Activated CD8-positive, alpha-beta T cell treated with anti-CD3 and anti-CD28 coated beads for 36 hours (primary cell): ENCODE data around the gene ELOB. TPM values are rescaled to one million over a fixed set of nuclear protein-coding genes. Genes with fewer than 3 reads are reported as not detected.

Experiments used
- ATAC-seq: fragments of 200-7000 bp; cut with Tn5 transposase; one replicate; pipeline ENCODE4 v1.10.0; 2021; ENCODE audit warnings: mild to moderate bottlenecking, moderate library complexity
- CTCF ChIA-PET: fragments of 350-600 bp; sonication (Branson Sonifier 250); formaldehyde crosslinking; loops from one replicate; lab custom pipeline; 2021; ENCODE audit warnings: antibody characterized with exemption; lab: Charles Lee
- POLR2A ChIA-PET: fragments of 350-600 bp; sonication (Branson Sonifier 250); formaldehyde crosslinking; loops from one replicate; lab custom pipeline; 2021; ENCODE audit warnings: antibody characterized with exemption; lab: Charles Lee
- DNase-seq: peaks from one replicate; pipeline ENCODE4 v3.0.0-alpha.2; 2020
- H3K27ac Mint-ChIP-seq: one replicate; pipeline ENCODE4 v1.8.0; 2021; ENCODE audit warnings: mild to moderate bottlenecking, mixed read lengths
- H3K27me3 Mint-ChIP-seq: one replicate; pipeline ENCODE4 v1.8.0; 2021; ENCODE audit warnings: mixed read lengths
- H3K36me3 Mint-ChIP-seq: one replicate; pipeline ENCODE4 v1.8.0; 2021; ENCODE audit warnings: low read depth, mixed read lengths
- H3K4me1 Mint-ChIP-seq: one replicate; pipeline ENCODE4 v1.8.0; 2021; ENCODE audit warnings: low read depth, mixed read lengths
- H3K4me3 Mint-ChIP-seq: one replicate; pipeline ENCODE4 v1.8.0; 2021; ENCODE audit warnings: mild to moderate bottlenecking, moderate library complexity, mixed read lengths
- H3K9me3 Mint-ChIP-seq: one replicate; pipeline ENCODE4 v1.8.0; 2021; ENCODE audit warnings: mixed read lengths
- intact Hi-C: fragments of 100-400 bp; cut with micrococcal nuclease; formaldehyde crosslinking; loops from one replicate; pipeline ENCODE4 v1.10.0; 2022
- total RNA-seq, 2 experiments: library from RNA; stranded (reverse); gene quantifications; one replicate each; pipeline ENCODE4 v1.2.3, GENCODE V29; 2021
- TF ChIP-seq, protein P1 (sequence below): fragments of 200-600 bp; IDR thresholded peaks from one replicate; pipeline ENCODE4 v1.8.0; 2022; ENCODE audit warnings: antibody characterized with exemption, mild to moderate bottlenecking

Gene ELOB
- total RNA-seq, 2 experiments from 2014 or later = 174 to 178 TPM

DNA sequence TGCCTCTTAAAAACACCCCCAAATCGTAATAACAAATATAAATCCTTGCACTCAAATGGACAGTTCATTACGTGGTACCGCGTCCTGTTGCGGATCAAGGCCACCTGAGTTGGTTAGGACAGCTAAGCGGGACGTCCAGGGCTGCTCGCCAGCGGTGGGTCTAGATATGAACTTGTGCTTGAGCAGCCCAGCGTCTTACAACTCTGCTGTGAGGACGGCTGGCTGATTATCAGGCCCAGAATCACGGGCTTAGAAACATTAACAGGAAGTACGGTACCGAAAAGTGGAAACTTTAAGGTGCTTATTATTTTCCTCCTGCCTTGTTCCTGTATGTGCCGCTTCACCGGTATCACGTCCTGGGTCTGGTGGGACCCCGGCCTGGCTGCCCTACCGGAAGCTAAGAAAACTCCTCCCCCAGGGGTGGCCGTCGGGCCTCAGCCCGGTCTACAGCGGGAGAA, 25.5 kb downstream of the ELOB start:
- CTCF ChIA-PET = interaction anchor here (0.6 kb wide), 1 partner anchor 103 kb away, joined by 3 read pairs; no protein-coding TSS in a partner anchor
- TF ChIP-seq, protein P1, sequence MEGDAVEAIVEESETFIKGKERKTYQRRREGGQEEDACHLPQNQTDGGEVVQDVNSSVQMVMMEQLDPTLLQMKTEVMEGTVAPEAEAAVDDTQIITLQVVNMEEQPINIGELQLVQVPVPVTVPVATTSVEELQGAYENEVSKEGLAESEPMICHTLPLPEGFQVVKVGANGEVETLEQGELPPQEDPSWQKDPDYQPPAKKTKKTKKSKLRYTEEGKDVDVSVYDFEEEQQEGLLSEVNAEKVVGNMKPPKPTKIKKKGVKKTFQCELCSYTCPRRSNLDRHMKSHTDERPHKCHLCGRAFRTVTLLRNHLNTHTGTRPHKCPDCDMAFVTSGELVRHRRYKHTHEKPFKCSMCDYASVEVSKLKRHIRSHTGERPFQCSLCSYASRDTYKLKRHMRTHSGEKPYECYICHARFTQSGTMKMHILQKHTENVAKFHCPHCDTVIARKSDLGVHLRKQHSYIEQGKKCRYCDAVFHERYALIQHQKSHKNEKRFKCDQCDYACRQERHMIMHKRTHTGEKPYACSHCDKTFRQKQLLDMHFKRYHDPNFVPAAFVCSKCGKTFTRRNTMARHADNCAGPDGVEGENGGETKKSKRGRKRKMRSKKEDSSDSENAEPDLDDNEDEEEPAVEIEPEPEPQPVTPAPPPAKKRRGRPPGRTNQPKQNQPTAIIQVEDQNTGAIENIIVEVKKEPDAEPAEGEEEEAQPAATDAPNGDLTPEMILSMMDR = no peak
- POLR2A ChIA-PET = interaction anchor here (0.7 to 5.5 kb wide), 11 partner anchors 9 to 598 kb away, joined by 3 to 80 read pairs (median 3); partner anchors contain the start of genes ELOB and KCTD5
- H3K4me1 Mint-ChIP-seq = peaks cover 35% of the 10 kb centered on the region
- H3K27me3 Mint-ChIP-seq = no peaks in the 10 kb centered on the region
- peaks cover 1% of the 10 kb centered on the region for H3K9me3 Mint-ChIP-seq
- ATAC-seq = no peak
- peaks cover 44% of the 10 kb centered on the region for H3K36me3 Mint-ChIP-seq
- no peak for DNase-seq
- H3K4me3 Mint-ChIP-seq = peak overlapping the region; percentile 99
- peak overlapping the region; percentile 99 for H3K27ac Mint-ChIP-seq
- intact Hi-C loops = no loop called here

DNA sequence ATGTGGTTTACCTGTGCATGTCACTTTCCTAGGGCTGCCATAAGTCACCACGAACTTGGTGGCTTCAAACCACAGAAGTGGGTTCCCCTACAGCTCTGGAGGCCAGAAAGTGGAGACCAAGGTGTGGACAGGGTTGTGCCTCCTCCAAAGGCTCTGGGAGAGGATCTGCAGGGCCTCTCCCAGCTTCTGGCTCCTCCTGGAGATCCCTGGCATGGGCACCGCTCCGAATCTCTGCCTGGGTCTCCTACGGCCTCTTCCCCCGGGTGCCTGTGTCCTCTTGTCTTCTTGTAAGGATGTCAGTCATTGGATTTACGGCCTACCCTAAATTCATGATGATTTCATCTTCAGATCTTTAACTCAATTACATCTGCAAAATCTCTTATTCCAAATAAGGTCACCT, 27.1 kb downstream of the ELOB start:
- ChIA-PET POLR2A (no interaction called here), CTCF (no interaction called here)
- Mint-ChIP-seq H3K9me3 (peaks cover 1% of the 10 kb centered on the region), H3K4me1 (peaks cover 21% of the 10 kb centered on the region), H3K27me3 (no peaks in the 10 kb centered on the region), H3K36me3 (peaks cover 30% of the 10 kb centered on the region), H3K27ac (no peak overlapping the region), H3K4me3 (no peak overlapping the region)
- ATAC-seq (no peak), DNase-seq (no peak)
- intact Hi-C loops = no loop called here
- TF ChIP-seq, protein P1 = no peak

DNA sequence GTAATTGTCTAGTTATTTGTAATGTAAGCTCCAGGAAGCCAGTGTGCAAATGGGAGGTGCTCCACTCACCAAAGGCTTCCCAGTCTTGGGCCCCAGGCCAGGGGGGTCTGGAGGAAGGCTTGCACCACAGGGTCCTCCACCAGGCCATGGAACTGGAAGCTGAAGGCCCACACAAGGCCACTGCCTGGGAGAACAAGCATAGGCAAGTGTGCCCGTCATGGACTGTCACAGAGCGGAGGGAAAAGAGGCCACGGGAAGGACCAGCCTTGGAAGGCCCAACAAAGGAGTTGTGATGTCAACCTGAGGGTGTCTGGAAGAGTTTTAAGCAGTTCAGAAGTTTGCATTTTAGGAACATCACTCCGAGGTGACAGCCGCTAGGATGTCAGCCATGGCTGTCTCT, 27.6 kb downstream of the ELOB start:
- H3K36me3 Mint-ChIP-seq = peaks cover 26% of the 10 kb centered on the region
- H3K27ac Mint-ChIP-seq = no peak overlapping the region
- DNase-seq = no peak
- ChIA-PET POLR2A (no interaction called here), CTCF (no interaction called here)
- TF ChIP-seq, protein P1 = no peak
- intact Hi-C loops = no loop called here
- peaks cover 1% of the 10 kb centered on the region for H3K9me3 Mint-ChIP-seq
- H3K4me1 Mint-ChIP-seq = peaks cover 16% of the 10 kb centered on the region
- no peaks in the 10 kb centered on the region for H3K27me3 Mint-ChIP-seq
- no peak for ATAC-seq
- H3K4me3 Mint-ChIP-seq = no peak overlapping the region

DNA sequence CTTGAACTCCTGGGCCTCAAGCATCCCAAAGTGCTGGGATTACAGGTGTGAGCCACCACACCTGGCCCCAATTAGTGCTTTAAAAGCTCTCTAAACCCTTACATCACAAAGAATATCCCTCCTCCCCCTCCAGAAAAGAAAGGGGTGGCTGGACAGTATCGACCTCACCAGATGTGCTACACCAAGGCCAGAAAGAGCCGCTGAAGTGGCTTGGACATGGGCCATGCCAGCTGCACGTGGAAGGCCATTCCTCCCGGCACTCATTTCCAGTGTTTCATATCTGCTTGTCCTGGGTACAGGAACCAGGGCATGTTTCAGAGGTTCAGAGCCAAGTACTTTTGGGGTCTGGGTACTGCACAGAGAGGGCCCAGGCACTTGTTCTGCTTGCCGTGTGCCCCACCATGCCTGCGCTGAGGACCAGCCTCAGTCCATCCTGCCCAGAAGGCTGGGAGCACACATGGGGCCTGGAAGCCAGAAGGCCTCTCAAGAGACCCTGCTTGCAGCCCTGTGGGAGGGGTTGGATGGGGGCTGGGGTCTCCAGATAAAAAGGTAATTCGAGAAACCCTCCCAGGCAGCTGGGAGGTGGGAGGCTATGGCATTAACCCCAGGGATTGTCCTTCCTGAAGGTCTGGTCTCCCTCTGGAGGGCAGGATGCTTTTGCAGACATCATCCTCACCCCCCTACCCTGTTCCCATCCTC, 28.2 kb downstream of the ELOB start:
- H3K4me3 Mint-ChIP-seq = no peak overlapping the region
- H3K4me1 Mint-ChIP-seq = peaks cover 13% of the 10 kb centered on the region
- H3K9me3 Mint-ChIP-seq = peaks cover 1% of the 10 kb centered on the region
- intact Hi-C loops = no loop called here
- ChIA-PET POLR2A (no interaction called here), CTCF (no interaction called here)
- H3K36me3 Mint-ChIP-seq = peaks cover 20% of the 10 kb centered on the region
- DNase-seq (no peak), ATAC-seq (no peak)
- H3K27ac Mint-ChIP-seq = no peak overlapping the region
- TF ChIP-seq, protein P1 = no peak
- no peaks in the 10 kb centered on the region for H3K27me3 Mint-ChIP-seq

DNA sequence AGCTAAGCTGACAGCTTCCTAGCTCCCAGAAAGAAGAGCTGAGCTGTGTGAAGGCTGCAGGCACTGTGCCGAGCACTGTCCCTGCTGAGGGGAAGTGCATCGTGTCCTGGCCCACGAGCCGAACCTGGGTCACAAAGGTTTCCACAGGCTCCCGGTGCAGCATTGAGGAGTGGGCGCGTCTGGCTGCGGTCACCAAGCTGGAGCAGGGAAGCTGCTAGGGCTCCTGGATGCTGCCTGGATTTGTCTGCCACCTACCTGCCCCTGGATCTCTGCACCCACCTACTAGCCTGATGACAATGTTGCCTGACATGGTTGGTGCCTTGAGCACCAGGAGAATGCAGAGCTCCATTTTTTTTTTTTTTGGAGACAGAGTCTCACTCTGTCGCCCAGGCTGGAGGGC, 31.1 kb downstream of the ELOB start:
- no peak for ATAC-seq
- H3K4me3 Mint-ChIP-seq = no peak overlapping the region
- POLR2A ChIA-PET = interaction anchor here (0.9 kb wide), 1 partner anchor 89 kb away, joined by 3 read pairs; no protein-coding TSS in a partner anchor

More for the DNA sequence above, 31.1 kb downstream of the ELOB start:
- CTCF ChIA-PET = no interaction called here
- no peak for DNase-seq
- peaks cover 8% of the 10 kb centered on the region for H3K36me3 Mint-ChIP-seq
- H3K4me1 Mint-ChIP-seq = peaks cover 7% of the 10 kb centered on the region
- intact Hi-C loops = no loop called here
- no peaks in the 10 kb centered on the region for H3K9me3 Mint-ChIP-seq
- H3K27me3 Mint-ChIP-seq = no peaks in the 10 kb centered on the region
- TF ChIP-seq, protein P1 = no peak
- H3K27ac Mint-ChIP-seq = no peak overlapping the region
